Peyer's patch (tissue), 4 donors: Measurements from ENCODE around the gene SAMD13.

Source experiments
- CTCF ChIP-seq, 6 experiments: fragments of 450-650 bp in 4 of 6; fragments of 200-600 bp in 2 of 6; sonication (generic) in 1 of 6; IDR thresholded peaks; one replicate each; pipeline ENCODE4 v1.5.1; 2017 to 2019; ENCODE audit warnings: antibody characterized with exemption in 6 of 6, mild to moderate bottlenecking in 3 of 6, moderate library complexity in 1 of 6
- POLR2A ChIP-seq, 2 donors: fragments of 450-650 bp; IDR thresholded peaks; one replicate each; pipeline ENCODE4 v1.5.1; 2017; ENCODE audit warnings: antibody characterized with exemption in 2 of 2, mild to moderate bottlenecking in 2 of 2, moderate library complexity in 2 of 2

GRCh38 chr1:84379917-84380180 lies 78.3 kb downstream of the SAMD13 start:
- TF ChIP-seq CTCF (IDR thresholded peaks at IDR 0.05) (no peak), POLR2A (IDR thresholded peaks at IDR 0.05) (no peak)
